CD4-positive, alpha-beta T cell treated with Interleukin-15 for 4 hours (primary cell): ENCODE measurements around the gene SZT2.
"Not testable (repeated sequence)": the region's sequence is repeated elsewhere in the genome, so short reads cannot be mapped to it uniquely, and the experiment has no call there.

Source experiments
- DNase-seq: peaks from one replicate; pipeline ENCODE4 v3.0.0-alpha.2; 2020; ENCODE audit warnings: low spot score

SZT2 gene

GRCh38 chr1:43454270-43455011 is 64.7 kb downstream of the SZT2 start:
- DNase-seq, result peak; percentile 70

- DNase-seq, result no peak
Measured at GRCh38 chr1:43455213-43455889, 65.7 kb downstream of the SZT2 start.

- not testable (repeated sequence) for DNase-seq
Measured at GRCh38 chr1:43458379-43458778, 68.7 kb downstream of the SZT2 start.

- no peak for DNase-seq
Measured at GRCh38 chr1:43460988-43461693, 71.4 kb downstream of the SZT2 start.

- no peak for DNase-seq
Measured at GRCh38 chr1:43463479-43463878, 73.8 kb downstream of the SZT2 start.

- no peak for DNase-seq
Measured at GRCh38 chr1:43464681-43465504, 75.2 kb downstream of the SZT2 start.

GRCh38 chr1:43465505-43466067 is 75.9 kb downstream of the SZT2 start:
- DNase-seq, result no peak

- no peak for DNase-seq
Measured at GRCh38 chr1:43466403-43466802, 76.7 kb downstream of the SZT2 start.

GRCh38 chr1:43468414-43468813 is 78.7 kb downstream of the SZT2 start:
- DNase-seq, result no peak

- DNase-seq, result no peak
Measured at GRCh38 chr1:43469932-43470331, 80.2 kb downstream of the SZT2 start.

GRCh38 chr1:43472087-43472462 is 82.4 kb downstream of the SZT2 start:
- no peak for DNase-seq

GRCh38 chr1:43472463-43473151 is 82.9 kb downstream of the SZT2 start:
- not testable (repeated sequence) for DNase-seq

- DNase-seq, result no peak
Measured at GRCh38 chr1:43473463-43473862, 83.8 kb downstream of the SZT2 start.

- not testable (repeated sequence) for DNase-seq
Measured at GRCh38 chr1:43475611-43476401, 86.1 kb downstream of the SZT2 start.

GRCh38 chr1:43477716-43478115 is 88.0 kb downstream of the SZT2 start:
- DNase-seq, result no peak

- DNase-seq, result no peak
Measured at GRCh38 chr1:43479414-43479813, 89.7 kb downstream of the SZT2 start.

- no peak for DNase-seq
Measured at GRCh38 chr1:43481491-43481890, 91.8 kb downstream of the SZT2 start.

GRCh38 chr1:43482215-43482614 is 92.5 kb downstream of the SZT2 start:
- DNase-seq, result no peak

- DNase-seq, result no peak
Measured at GRCh38 chr1:43484367-43484766, 94.7 kb downstream of the SZT2 start.

GRCh38 chr1:43488165-43488564 is 98.5 kb downstream of the SZT2 start:
- no peak for DNase-seq
